RWPE2 (cell line): ENCODE results near the gene ZNF423.

Experiments used
- ATAC-seq: fragments of 200-7000 bp; cut with Tn5 transposase; 3 replicates; pipeline ENCODE4 v1.9.1; 2021; ENCODE audit warnings: low read depth
- DNase-seq: peaks from one replicate; pipeline ENCODE4 v3.0.0-alpha.2; 2020; ENCODE audit warnings: low spot score
- H3K27ac ChIP-seq: fragments of 450-650 bp; 2 replicates; pipeline ENCODE4 v1.5.1; 2017; ENCODE audit warnings: mild to moderate bottlenecking; ENCODE audit not compliant: poor library complexity, severe bottlenecking
- H3K27me3 ChIP-seq: fragments of 250-450 bp; sonication (Bioruptor Pico); 2 replicates; pipeline ENCODE4 v1.5.1; 2021; ENCODE audit warnings: mild to moderate bottlenecking, moderate library complexity; ENCODE audit not compliant: insufficient read depth, poor library complexity, severe bottlenecking
- H3K36me3 ChIP-seq: fragments of 250-450 bp; sonication (Bioruptor Pico); 2 replicates; pipeline ENCODE4 v1.5.1; 2020; ENCODE audit warnings: low read depth, mild to moderate bottlenecking, moderate library complexity
- H3K4me1 ChIP-seq: fragments of 250-450 bp; sonication (Bioruptor Pico); 2 replicates; pipeline ENCODE4 v1.5.1; 2021; ENCODE audit warnings: mild to moderate bottlenecking, moderate library complexity; ENCODE audit not compliant: insufficient read depth, poor library complexity, severe bottlenecking
- H3K4me3 ChIP-seq: fragments of 250-450 bp; sonication (Bioruptor Pico); 2 replicates; pipeline ENCODE4 v1.5.1; 2021; ENCODE audit warnings: mild to moderate bottlenecking, moderate library complexity; ENCODE audit not compliant: severe bottlenecking
- H3K9me3 ChIP-seq: fragments of 250-450 bp; sonication (Bioruptor Pico); 2 replicates; pipeline ENCODE4 v1.5.1; 2021; ENCODE audit warnings: mild to moderate bottlenecking, moderate library complexity; ENCODE audit not compliant: severe bottlenecking
- CTCF ChIP-seq: fragments of 450-650 bp; IDR thresholded peaks from one replicate; pipeline ENCODE4 v1.5.1; 2017; ENCODE audit warnings: mild to moderate bottlenecking, moderate library complexity; ENCODE audit not compliant: poor library complexity, severe bottlenecking

The ZNF423 gene

GRCh38 chr16:49860593-49860992, 4.7 kb upstream of the ZNF423 start:
- DNase-seq: no peak
- Histone ChIP-seq H3K27ac (no peak overlapping the region), H3K9me3 (no peaks in the 10 kb centered on the region), H3K4me3 (no peak overlapping the region), H3K4me1 (no peaks in the 10 kb centered on the region), H3K27me3 (peaks cover 50% of the 10 kb centered on the region), H3K36me3 (no peaks in the 10 kb centered on the region)
- ATAC-seq: no peak
- TF ChIP-seq CTCF: no peak

GRCh38 chr16:49859125-49859811, 3.4 kb upstream of the ZNF423 start:
- ATAC-seq (no peak), DNase-seq (no peak)
- H3K4me3 ChIP-seq: peak overlapping the region; percentile 2
- no peaks in the 10 kb centered on the region for H3K4me1 ChIP-seq
- H3K36me3 ChIP-seq: no peaks in the 10 kb centered on the region
- TF ChIP-seq CTCF: no peak
- no peaks in the 10 kb centered on the region for H3K9me3 ChIP-seq
- H3K27ac ChIP-seq: no peak overlapping the region
- peaks cover 56% of the 10 kb centered on the region for H3K27me3 ChIP-seq

GRCh38 chr16:49858200-49859124, 2.5 kb upstream of the ZNF423 start:
- H3K27ac ChIP-seq: no peak overlapping the region
- no peaks in the 10 kb centered on the region for H3K36me3 ChIP-seq
- no peaks in the 10 kb centered on the region for H3K9me3 ChIP-seq
- H3K27me3 ChIP-seq: peaks cover 63% of the 10 kb centered on the region
- H3K4me3 ChIP-seq: peak overlapping the region; percentile 37
- no peak for DNase-seq
- no peak for TF ChIP-seq CTCF
- H3K4me1 ChIP-seq: no peaks in the 10 kb centered on the region
- 0 out of 3 replicates have a peak, but pooled peaks have one; percentile 4 for ATAC-seq

GRCh38 chr16:49857423-49858181, 1.7 kb upstream of the ZNF423 start:
- Histone ChIP-seq H3K36me3 (no peaks in the 10 kb centered on the region), H3K27ac (no peak overlapping the region), H3K27me3 (peaks cover 71% of the 10 kb centered on the region), H3K9me3 (no peaks in the 10 kb centered on the region), H3K4me1 (no peaks in the 10 kb centered on the region), H3K4me3 (peak overlapping the region; percentile 37)
- ATAC-seq (0 out of 3 replicates have a peak, but pooled peaks have one; percentile 8), DNase-seq (no peak)
- TF ChIP-seq CTCF: peak; percentile 85
